Right ventricle myocardium inferior (tissue), 1 donor: ENCODE measurements around the gene FREM3. TPM values are rescaled to one million over a fixed set of nuclear protein-coding genes. Genes with fewer than 3 reads are reported as not detected.
"Not testable (repeated sequence)": the region's sequence is repeated elsewhere in the genome, so short reads cannot be mapped to it uniquely, and the experiment has no call there.

Source experiments
- ATAC-seq: fragments of 200-7000 bp; cut with Tn5 transposase; one replicate; pipeline ENCODE4 v1.9.1; 2020; ENCODE audit warnings: mild to moderate bottlenecking, moderate library complexity
- DNase-seq: peaks from one replicate; pipeline ENCODE4 v3.0.0; 2021; ENCODE audit errors: missing footprints
- intact Hi-C: fragments of 100-400 bp; cut with DNase I; formaldehyde crosslinking; loops from one replicate; pipeline ENCODE4 v1.11.0; 2022
- total RNA-seq: library from RNA; stranded (reverse); fragmentation: NEBNext Ultra II Directional; extraction: Animal tissue kit (Norgen Biotek cat#: 25700); gene quantifications from one replicate; pipeline ENCODE4 v1.2.1, GENCODE V29; 2021
- donor health status: DM: no; HTN: yes; CAD: no; lungs with severe emphysema.

FREM3 gene
- total RNA-seq, 1 donor from 2014 or later = not detected

GRCh38 chr4:143679434-143679833 lies 21.0 kb downstream of the FREM3 start:
- ATAC-seq (no peak), DNase-seq (no peak)
- intact Hi-C loops = no loop called here

DNA sequence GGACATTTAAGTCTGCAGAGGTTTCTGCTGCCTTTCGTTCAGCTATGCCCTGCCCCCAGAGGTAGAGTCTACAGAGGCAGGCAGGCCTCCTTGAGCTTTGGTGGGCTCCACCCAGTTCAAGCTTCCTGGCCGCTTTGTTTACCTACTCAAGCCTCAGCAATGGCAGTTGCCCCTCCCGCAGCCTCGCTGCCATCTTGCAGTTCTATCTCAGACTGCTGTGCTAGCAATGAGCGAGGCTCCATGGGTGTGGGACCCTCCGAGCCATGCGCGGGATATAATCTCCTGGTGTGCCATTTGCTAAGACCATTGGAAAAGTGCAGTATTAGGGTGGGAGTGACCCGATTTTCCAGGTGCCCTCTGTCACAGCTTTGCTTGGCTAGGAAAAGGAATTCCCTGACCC lies 26.8 kb downstream of the FREM3 start:
- DNase-seq = peak; percentile 47
- intact Hi-C loops, ATAC-seq: not testable (repeated sequence)

DNA sequence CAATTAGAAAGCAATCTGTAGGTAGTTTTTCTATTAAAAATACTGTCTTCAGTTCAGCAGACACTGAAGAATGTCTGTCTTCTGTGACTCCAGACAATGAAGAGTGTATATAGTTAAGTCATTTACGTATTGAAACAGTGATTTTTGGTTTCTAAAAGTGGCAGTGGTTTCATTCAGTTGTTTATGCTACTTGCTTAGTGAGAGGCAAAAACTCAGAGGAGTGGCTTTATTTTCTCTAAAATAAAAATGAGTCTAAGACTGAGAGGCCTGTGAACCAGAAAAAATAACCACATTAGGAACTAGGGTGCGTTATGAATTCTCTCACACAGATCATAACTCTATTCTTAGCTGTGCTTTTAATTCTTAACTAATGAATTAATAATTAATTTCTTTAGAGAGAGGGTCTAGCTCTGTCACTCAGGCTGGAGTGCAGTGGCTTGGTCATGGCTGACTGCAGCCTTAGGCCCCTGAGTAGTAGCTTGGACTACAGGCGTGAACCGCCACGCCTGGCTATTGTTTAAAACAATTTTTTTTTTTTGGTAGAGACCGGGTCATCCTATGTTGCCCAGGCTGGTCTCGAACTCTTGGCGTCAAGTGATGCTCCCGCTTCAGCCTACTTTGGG lies 31.4 kb downstream of the FREM3 start:
- intact Hi-C loops = no loop called here
- ATAC-seq = no peak
- no peak for DNase-seq

DNA sequence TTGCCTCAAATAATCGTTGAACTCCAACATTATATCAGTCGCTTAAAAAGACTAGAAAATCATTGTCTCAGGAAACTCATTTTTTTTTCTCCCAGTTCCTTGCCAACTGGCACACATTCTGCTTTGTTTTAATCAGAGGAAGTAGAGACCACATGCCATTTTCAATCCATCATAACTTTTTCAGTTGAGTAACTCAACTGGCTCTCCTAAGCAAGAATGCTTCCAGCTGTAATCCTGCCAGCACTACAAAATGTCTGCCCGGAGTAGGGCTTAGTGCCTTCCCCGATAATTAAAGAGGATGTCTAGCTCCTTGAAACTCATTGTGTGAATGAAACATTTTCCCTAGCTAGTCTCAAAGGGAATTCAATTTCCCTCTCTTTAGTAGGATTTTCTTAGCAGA lies 33.0 kb downstream of the FREM3 start:
- no peak for DNase-seq
- intact Hi-C loops = no loop called here
- peak; percentile 89 for ATAC-seq

DNA sequence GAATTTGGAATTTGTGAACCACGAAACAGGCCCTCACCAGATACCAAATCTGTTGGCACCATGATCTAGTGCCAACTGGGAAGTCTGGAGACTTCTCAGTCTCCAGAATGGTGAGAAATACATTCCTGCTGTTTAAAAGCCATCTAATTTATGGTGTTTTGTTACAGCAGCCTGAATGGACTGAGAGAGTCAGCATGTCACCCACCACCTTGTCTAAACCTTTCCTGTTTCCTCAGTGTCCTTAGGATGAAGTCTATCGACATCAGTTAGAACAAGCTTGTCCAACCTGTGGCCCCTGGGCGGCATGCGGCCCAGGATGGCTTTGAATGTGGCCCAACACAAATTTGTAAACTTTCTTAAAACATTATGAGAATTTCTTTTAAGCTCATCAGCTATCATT lies 42.1 kb downstream of the FREM3 start:
- intact Hi-C loops = no loop called here
- no peak for DNase-seq
- no peak for ATAC-seq

- DNase-seq (no peak), ATAC-seq (no peak)
- intact Hi-C loops = no loop called here
Measured at GRCh38 chr4:143654571-143654970, 45.9 kb downstream of the FREM3 start.

- ATAC-seq = no peak
- intact Hi-C loops = no loop called here
- DNase-seq = no peak
Measured at GRCh38 chr4:143653031-143653430, 47.4 kb downstream of the FREM3 start.

DNA sequence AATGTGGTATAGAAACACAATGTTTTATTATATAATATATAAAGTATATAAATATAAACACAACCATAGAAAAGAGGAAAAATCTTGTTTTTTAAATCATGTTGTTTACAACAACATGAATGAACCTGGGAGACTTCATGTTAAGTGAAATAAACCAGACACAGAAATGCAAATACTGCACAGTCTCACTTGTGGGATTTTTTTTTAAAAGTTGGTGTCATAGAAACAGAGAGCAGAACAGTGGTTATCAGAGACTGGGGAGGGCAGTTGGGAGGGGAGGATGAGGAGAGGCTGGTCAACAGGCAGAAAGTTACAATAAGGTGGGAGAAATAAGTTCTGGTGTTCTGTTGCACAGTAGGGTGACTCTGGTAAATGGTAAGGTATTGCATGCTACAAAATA lies 57.1 kb downstream of the FREM3 start:
- intact Hi-C loops = no loop called here
- no peak for ATAC-seq

DNA sequence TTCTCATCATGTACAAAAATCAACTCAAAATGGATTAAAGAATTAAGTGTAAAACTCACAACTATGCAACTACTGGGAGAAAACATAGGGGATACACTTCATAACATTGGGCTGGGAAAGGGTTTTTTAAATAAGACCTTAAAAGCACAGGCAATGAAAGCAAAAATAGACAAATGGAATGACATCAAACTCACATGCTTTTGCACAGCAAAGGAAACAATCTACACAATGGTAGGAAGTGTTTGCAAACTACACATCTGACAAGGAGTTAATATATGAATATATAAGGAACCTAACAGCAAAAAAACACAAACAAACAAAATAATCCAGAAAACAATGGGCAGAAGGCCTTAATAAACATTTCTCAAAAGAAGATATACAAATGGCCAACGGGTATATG lies 57.9 kb downstream of the FREM3 start:
- DNase-seq (no peak), ATAC-seq (no peak)
- intact Hi-C loops = no loop called here

More for the DNA sequence above, 57.1 kb downstream of the FREM3 start:
- DNase-seq = no peak

DNA sequence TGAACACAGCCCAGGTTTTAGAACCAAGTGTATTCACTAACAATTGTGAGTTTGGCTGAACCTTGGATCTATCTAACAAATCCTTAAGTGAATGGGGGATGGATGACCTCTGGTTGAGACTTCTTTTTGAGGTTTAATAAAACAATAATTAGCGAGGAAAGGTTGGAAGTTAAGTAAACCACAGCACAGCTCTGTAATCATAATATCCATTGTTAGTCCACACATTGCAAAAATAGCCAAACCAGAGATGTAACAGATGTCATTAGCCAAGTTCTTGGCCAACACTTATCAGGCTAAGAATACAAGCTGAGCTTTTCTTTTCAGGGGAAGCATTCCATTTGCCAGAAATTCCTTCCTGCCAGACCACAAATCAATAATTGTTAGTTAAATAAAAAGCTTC lies 59.1 kb downstream of the FREM3 start:
- DNase-seq (no peak), ATAC-seq (no peak)
- intact Hi-C loops = no loop called here

DNA sequence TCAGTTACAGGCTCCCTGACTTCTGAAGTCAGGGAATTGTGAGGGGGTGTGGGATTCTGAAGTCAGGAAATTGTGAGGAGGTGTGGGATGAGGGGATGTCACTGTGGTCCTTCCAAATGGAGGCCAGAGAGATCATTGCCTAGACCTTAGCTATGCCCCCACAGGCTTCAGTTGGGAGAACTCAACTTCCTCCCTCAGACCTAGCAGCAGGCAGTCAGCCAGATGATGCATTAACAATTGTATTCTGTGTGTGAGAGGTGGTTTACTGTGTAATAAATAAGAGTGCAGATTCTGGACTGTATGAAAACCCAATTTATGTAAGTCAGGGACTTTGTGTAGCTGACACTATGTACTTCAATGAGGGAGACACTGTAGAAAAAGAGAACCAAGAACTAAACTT lies 65.7 kb downstream of the FREM3 start:
- DNase-seq = no peak
- no peak for ATAC-seq
- intact Hi-C loops = no loop called here

DNA sequence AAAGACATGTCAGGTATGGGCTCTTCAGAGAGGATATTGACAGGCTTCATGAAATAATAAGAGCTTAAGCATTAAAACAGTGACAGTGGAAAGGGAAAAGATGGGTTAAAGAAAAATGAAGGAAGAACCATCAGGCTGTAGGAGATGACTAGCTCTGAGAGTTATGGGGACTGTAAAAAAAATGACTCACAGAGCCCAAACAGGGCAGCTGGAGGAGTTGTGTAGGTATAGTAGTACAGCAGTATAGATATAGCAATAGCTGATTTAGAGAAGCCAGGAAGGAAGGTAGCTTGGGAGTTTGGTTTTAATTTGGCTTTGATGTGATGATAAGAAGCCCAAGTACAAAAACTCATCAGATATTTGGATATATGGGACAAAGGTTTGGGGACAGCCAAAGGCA lies 66.6 kb downstream of the FREM3 start:
- intact Hi-C loops = no loop called here
- no peak for ATAC-seq
- no peak for DNase-seq

GRCh38 chr4:143626134-143626911 lies 74.2 kb downstream of the FREM3 start:
- DNase-seq (peak; percentile 80), ATAC-seq (peak; percentile 97)
- intact Hi-C loops = no loop called here

GRCh38 chr4:143625632-143626031 lies 74.8 kb downstream of the FREM3 start:
- intact Hi-C loops = no loop called here
- ATAC-seq (no peak), DNase-seq (no peak)

DNA sequence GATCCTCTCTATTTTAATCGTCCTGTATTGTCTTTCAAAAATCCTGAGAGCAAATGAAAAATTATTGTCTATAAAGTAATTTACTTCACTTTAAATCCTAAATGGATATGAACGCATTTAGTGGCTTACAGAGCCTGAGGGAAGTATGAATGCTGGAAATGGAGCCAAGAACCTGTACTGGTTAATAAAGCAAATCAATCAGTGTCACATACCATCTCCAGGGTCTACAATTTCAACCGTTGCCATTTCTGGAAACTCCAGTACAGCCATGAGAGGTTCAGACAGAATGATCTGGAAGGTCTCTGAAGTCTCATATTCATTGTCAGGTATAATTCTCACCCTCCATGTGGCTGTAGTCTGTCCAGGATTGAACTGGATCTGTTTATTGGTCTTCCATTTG lies 76.6 kb downstream of the FREM3 start:
- ATAC-seq (no peak), DNase-seq (no peak)
- intact Hi-C loops = no loop called here

GRCh38 chr4:143618811-143619210 lies 81.7 kb downstream of the FREM3 start:
- ATAC-seq = no peak
- DNase-seq = no peak
- intact Hi-C loops = no loop called here

- intact Hi-C loops = no loop called here
- no peak for ATAC-seq
- no peak for DNase-seq
Measured at GRCh38 chr4:143617994-143618679, 82.3 kb downstream of the FREM3 start.

- intact Hi-C loops = no loop called here
- DNase-seq = no peak
- no peak for ATAC-seq
Measured at GRCh38 chr4:143616771-143617170, 83.7 kb downstream of the FREM3 start.

DNA sequence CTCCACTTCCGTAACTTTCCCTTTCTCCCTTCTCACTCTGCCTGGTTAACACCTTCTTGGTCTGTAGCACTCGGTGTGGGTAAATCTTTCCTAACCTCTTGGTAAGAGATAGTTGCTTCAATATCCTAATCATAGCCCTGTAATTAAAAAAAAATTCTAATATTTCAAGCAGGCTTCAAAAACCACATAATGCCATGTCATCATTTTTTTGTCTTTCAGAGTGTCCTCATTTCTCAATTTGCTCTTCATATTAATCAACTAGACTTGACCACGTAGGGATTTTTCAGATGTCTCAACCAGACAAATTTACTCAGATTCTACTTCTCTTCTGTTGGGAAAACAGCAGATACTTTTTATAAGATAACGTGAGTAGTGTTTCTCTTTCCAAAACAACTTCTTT lies 91.0 kb downstream of the FREM3 start:
- ATAC-seq (no peak), DNase-seq (no peak)
- intact Hi-C loops = no loop called here

GRCh38 chr4:143606480-143606879 lies 94.0 kb downstream of the FREM3 start:
- intact Hi-C loops = no loop called here
- no peak for DNase-seq
- ATAC-seq = no peak
